Mammary epithelial cell (primary cell): Measurements from ENCODE around the gene AMBP.

Experiments used
- EZH2 ChIP-seq: IDR thresholded peaks from 2 replicates; pipeline ENCODE4 v1.6.1; 2012; ENCODE audit warnings: low read length, inconsistent platforms, borderline replicate concordance
- TF ChIP-seq, protein P1 (sequence below), 2 donors: IDR thresholded peaks in 1 of 2; conservative IDR thresholded peaks in 1 of 2; 2 replicates each; pipeline ENCODE4 v1.5.1; 2011 to 2012; ENCODE audit warnings: inconsistent platforms in 2 of 2, low read length in 2 of 2, mild to moderate bottlenecking in 2 of 2, control low read depth in 1 of 2, low read depth in 1 of 2; ENCODE audit not compliant: insufficient read depth in 1 of 2; ENCODE audit errors: extremely low read depth in 1 of 2

DNA sequence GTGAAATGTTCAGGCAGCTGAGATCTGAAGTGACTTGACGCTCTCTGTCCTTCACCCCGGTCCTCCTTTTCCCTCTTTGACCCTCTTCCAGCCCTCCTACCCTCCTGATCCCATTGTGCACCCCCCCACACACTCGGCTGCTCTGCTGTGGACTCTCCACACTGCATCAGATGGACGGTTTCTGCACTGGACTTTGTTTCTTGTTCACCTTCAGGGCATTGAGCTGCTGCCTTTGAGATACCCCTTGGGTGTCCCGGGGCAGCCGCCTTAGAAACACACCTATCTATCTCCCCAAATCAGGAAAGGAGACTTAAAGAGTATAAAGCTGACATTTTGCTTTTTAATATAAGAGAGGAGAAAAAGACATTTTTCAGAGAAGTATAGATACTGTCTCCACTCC is 27.5 kb downstream of the AMBP start:
- TF ChIP-seq, protein P1, sequence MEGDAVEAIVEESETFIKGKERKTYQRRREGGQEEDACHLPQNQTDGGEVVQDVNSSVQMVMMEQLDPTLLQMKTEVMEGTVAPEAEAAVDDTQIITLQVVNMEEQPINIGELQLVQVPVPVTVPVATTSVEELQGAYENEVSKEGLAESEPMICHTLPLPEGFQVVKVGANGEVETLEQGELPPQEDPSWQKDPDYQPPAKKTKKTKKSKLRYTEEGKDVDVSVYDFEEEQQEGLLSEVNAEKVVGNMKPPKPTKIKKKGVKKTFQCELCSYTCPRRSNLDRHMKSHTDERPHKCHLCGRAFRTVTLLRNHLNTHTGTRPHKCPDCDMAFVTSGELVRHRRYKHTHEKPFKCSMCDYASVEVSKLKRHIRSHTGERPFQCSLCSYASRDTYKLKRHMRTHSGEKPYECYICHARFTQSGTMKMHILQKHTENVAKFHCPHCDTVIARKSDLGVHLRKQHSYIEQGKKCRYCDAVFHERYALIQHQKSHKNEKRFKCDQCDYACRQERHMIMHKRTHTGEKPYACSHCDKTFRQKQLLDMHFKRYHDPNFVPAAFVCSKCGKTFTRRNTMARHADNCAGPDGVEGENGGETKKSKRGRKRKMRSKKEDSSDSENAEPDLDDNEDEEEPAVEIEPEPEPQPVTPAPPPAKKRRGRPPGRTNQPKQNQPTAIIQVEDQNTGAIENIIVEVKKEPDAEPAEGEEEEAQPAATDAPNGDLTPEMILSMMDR (conservative IDR thresholded peaks at IDR 0.05 in 1 of 2, IDR thresholded peaks at IDR 0.05 in 1 of 2; ENCODE audit: extremely low read depth in 1 of 2, insufficient read depth in 1 of 2, low read depth in 1 of 2, low read length in 2 of 2): no peak
- no peak for TF ChIP-seq EZH2
